ENCODE results near the gene PIGH. TPM values are rescaled to one million over a fixed set of nuclear protein-coding genes. Genes with fewer than 3 reads are reported as not detected.

The PIGH gene
- total RNA-seq, 1 experiment from 2014 or later, result 6.8 TPM

GRCh38 chr14:67555518-67556090, 44.5 kb downstream of the PIGH start (continued):
- TF ChIP-seq ELF4 (CRISPR knock-in tag; IDR thresholded peaks at IDR 0.05; ENCODE audit: low read depth) (no peak), MLX (CRISPR knock-in tag; IDR thresholded peaks at IDR 0.05) (no peak), ZSCAN18 (CRISPR knock-in tag; IDR thresholded peaks at IDR 0.05) (no peak), SMAD3 (CRISPR knock-in tag; IDR thresholded peaks at IDR 0.05; ENCODE audit: borderline replicate concordance) (no peak)

GRCh38 chr14:67554341-67554740, 45.7 kb downstream of the PIGH start:
- Mint-ChIP-seq H3K9me3 (no peaks in the 10 kb centered on the region), H3K27ac (peak overlapping the region; percentile 15; the same call in 1 of the 2 replicates), H3K27me3 (ENCODE audit: low read depth) (no peaks in the 10 kb centered on the region), H3K36me3 (peaks cover 21% of the 10 kb centered on the region), H3K4me1 (peaks cover 5% of the 10 kb centered on the region), H3K4me3 (no peak overlapping the region)
- TF ChIP-seq ATF3 (CRISPR knock-in tag; conservative IDR thresholded peaks at IDR 0.05) (no peak), ATF6 (CRISPR knock-in tag; IDR thresholded peaks at IDR 0.05) (no peak), IRF2 (CRISPR knock-in tag; IDR thresholded peaks at IDR 0.05; ENCODE audit: borderline replicate concordance, low read depth) (no peak), JAZF1 (CRISPR knock-in tag; IDR thresholded peaks at IDR 0.05) (no peak), PRDM15 (CRISPR knock-in tag; IDR thresholded peaks at IDR 0.05) (no peak), NR2C2 (CRISPR knock-in tag; IDR thresholded peaks at IDR 0.05) (no peak), TCF7 (CRISPR knock-in tag; IDR thresholded peaks at IDR 0.05; ENCODE audit: low read depth) (no peak), SMAD3 (CRISPR knock-in tag; IDR thresholded peaks at IDR 0.05; ENCODE audit: borderline replicate concordance) (no peak), GRHL2 (CRISPR knock-in tag; IDR thresholded peaks at IDR 0.05; ENCODE audit: insufficient replicate concordance, severe bottlenecking) (no peak)
- ChIA-PET POLR2A (no interaction called here), CTCF (interaction anchor here (1.3 to 2.6 kb wide), 3 partner anchors 17 to 28 kb away, joined by 3 to 14 read pairs (median 9); partner anchors contain the start of gene PLEKHH1)
- no peak for ATAC-seq
- DNase-seq (ENCODE audit: low spot score), result no peak

- Mint-ChIP-seq H3K36me3 (peaks cover 18% of the 10 kb centered on the region), H3K4me1 (peaks cover 2% of the 10 kb centered on the region; the same call in 1 of the 2 replicates), H3K27ac (no peak overlapping the region), H3K27me3 (ENCODE audit: low read depth) (no peaks in the 10 kb centered on the region), H3K9me3 (no peaks in the 10 kb centered on the region), H3K4me3 (no peak overlapping the region)
- ATAC-seq (no peak), DNase-seq (ENCODE audit: low spot score) (no peak)
- POLR2A ChIA-PET, result no interaction called here
- CTCF ChIA-PET, result interaction anchor here (1.5 kb wide), 1 partner anchor 21 kb away, joined by 3 read pairs; the partner anchor contains the start of gene PLEKHH1
- TF ChIP-seq ZNF263 (CRISPR knock-in tag; IDR thresholded peaks at IDR 0.05; ENCODE audit: low read depth) (no peak), ETV6 (CRISPR knock-in tag; IDR thresholded peaks at IDR 0.05) (no peak), ZNF423 (CRISPR knock-in tag; IDR thresholded peaks at IDR 0.05) (no peak), JAZF1 (CRISPR knock-in tag; IDR thresholded peaks at IDR 0.05) (no peak), CTCF (IDR thresholded peaks at IDR 0.05) (no peak), SP1 (CRISPR knock-in tag; conservative IDR thresholded peaks at IDR 0.05) (no peak), NR2C2 (CRISPR knock-in tag; IDR thresholded peaks at IDR 0.05) (no peak), TP53 (CRISPR knock-in tag; IDR thresholded peaks at IDR 0.05) (no peak), IRF1 (CRISPR knock-in tag; IDR thresholded peaks at IDR 0.05) (no peak), ESRRA (CRISPR knock-in tag; IDR thresholded peaks at IDR 0.05; ENCODE audit: borderline replicate concordance) (no peak), ELF4 (CRISPR knock-in tag; IDR thresholded peaks at IDR 0.05; ENCODE audit: low read depth) (no peak), GRHL2 (CRISPR knock-in tag; IDR thresholded peaks at IDR 0.05; ENCODE audit: insufficient replicate concordance, severe bottlenecking) (no peak), USF2 (CRISPR knock-in tag; IDR thresholded peaks at IDR 0.05) (no peak)
Measured at GRCh38 chr14:67553547-67553946, 46.5 kb downstream of the PIGH start.

Data from WTC11 (cell line).